NT2/D1 (cell line): ENCODE data around the gene TMEM165.

Source experiments
- DNase-seq: peaks from one replicate; pipeline ENCODE4 v3.0.0-alpha.2; 2011; ENCODE audit warnings: low read depth, low spot score
- H3K27me3 ChIP-seq: 2 replicates; pipeline ENCODE4 v1.6.0; 2011; ENCODE audit warnings: mild to moderate bottlenecking; ENCODE audit not compliant: insufficient read length, insufficient read depth
- H3K36me3 ChIP-seq: 2 replicates; pipeline ENCODE4 v1.6.1; 2011; ENCODE audit warnings: mild to moderate bottlenecking, low read length, mixed read lengths; ENCODE audit not compliant: insufficient read depth, insufficient read length
- H3K4me1 ChIP-seq: 2 replicates; pipeline ENCODE4 v1.5.1; 2011; ENCODE audit not compliant: insufficient read depth, insufficient read length
- H3K4me3 ChIP-seq: 2 replicates; pipeline ENCODE4 v1.5.1; 2011; ENCODE audit warnings: low read depth; ENCODE audit not compliant: insufficient read length
- H3K9ac ChIP-seq: 2 replicates; pipeline ENCODE4 v1.6.0; 2011; ENCODE audit warnings: low read depth; ENCODE audit not compliant: insufficient read length
- H3K9me3 ChIP-seq: 2 replicates; pipeline ENCODE4 v1.5.1; 2011; ENCODE audit warnings: mild to moderate bottlenecking, low read length; ENCODE audit not compliant: insufficient read depth
- SUZ12 ChIP-seq: IDR thresholded peaks from 2 replicates; pipeline ENCODE4 v1.6.1; 2011; ENCODE audit not compliant: insufficient read length, insufficient read depth; ENCODE audit errors: extremely low read depth
- YY1 ChIP-seq: IDR thresholded peaks from 2 replicates; pipeline ENCODE4 v1.6.1; 2011; ENCODE audit not compliant: insufficient read length, insufficient read depth
- ZNF274 ChIP-seq: IDR thresholded peaks from 2 replicates; pipeline ENCODE4 v1.6.1; 2011; ENCODE audit warnings: mild to moderate bottlenecking, low read depth, low read length

The TMEM165 gene

GRCh38 chr4:55437823-55438222, 42.1 kb downstream of the TMEM165 start:
- Histone ChIP-seq H3K4me3 (no peak overlapping the region), H3K9ac (no peak overlapping the region), H3K36me3 (peaks cover 47% of the 10 kb centered on the region), H3K27me3 (no peaks in the 10 kb centered on the region), H3K4me1 (no peaks in the 10 kb centered on the region), H3K9me3 (no peaks in the 10 kb centered on the region)
- no peak for TF ChIP-seq SUZ12
- no peak for TF ChIP-seq YY1
- TF ChIP-seq ZNF274, result no peak
- no peak for DNase-seq

GRCh38 chr4:55438314-55438713, 42.6 kb downstream of the TMEM165 start:
- H3K4me3 ChIP-seq, result no peak overlapping the region
- H3K9ac ChIP-seq, result no peak overlapping the region
- no peak for DNase-seq
- H3K27me3 ChIP-seq, result no peaks in the 10 kb centered on the region
- no peak for TF ChIP-seq YY1
- TF ChIP-seq SUZ12, result no peak
- TF ChIP-seq ZNF274, result no peak
- H3K9me3 ChIP-seq, result no peaks in the 10 kb centered on the region
- peaks cover 45% of the 10 kb centered on the region for H3K36me3 ChIP-seq
- H3K4me1 ChIP-seq, result no peaks in the 10 kb centered on the region

- Histone ChIP-seq H3K4me3 (no peak overlapping the region), H3K36me3 (peaks cover 48% of the 10 kb centered on the region), H3K27me3 (no peaks in the 10 kb centered on the region), H3K9me3 (no peaks in the 10 kb centered on the region), H3K9ac (no peak overlapping the region), H3K4me1 (no peaks in the 10 kb centered on the region)
- TF ChIP-seq ZNF274 (no peak), SUZ12 (no peak), YY1 (no peak)
- DNase-seq, result no peak
Measured at GRCh38 chr4:55439023-55439422, 43.3 kb downstream of the TMEM165 start.

GRCh38 chr4:55440786-55441185, 45.0 kb downstream of the TMEM165 start:
- TF ChIP-seq YY1, result no peak
- no peak for TF ChIP-seq SUZ12
- no peak for TF ChIP-seq ZNF274
- Histone ChIP-seq H3K36me3 (peaks cover 33% of the 10 kb centered on the region), H3K4me3 (no peak overlapping the region), H3K4me1 (no peaks in the 10 kb centered on the region), H3K9me3 (no peaks in the 10 kb centered on the region), H3K27me3 (no peaks in the 10 kb centered on the region), H3K9ac (no peak overlapping the region)
- DNase-seq, result no peak

GRCh38 chr4:55442541-55442940, 46.8 kb downstream of the TMEM165 start:
- H3K9ac ChIP-seq, result no peak overlapping the region
- no peak overlapping the region for H3K4me3 ChIP-seq
- no peak for DNase-seq
- H3K4me1 ChIP-seq, result no peaks in the 10 kb centered on the region
- H3K36me3 ChIP-seq, result peaks cover 25% of the 10 kb centered on the region
- TF ChIP-seq SUZ12, result no peak
- TF ChIP-seq ZNF274, result no peak
- no peak for TF ChIP-seq YY1
- no peaks in the 10 kb centered on the region for H3K9me3 ChIP-seq
- H3K27me3 ChIP-seq, result no peaks in the 10 kb centered on the region

GRCh38 chr4:55444827-55445226, 49.1 kb downstream of the TMEM165 start:
- Histone ChIP-seq H3K36me3 (peaks cover 36% of the 10 kb centered on the region), H3K4me1 (no peaks in the 10 kb centered on the region), H3K27me3 (no peaks in the 10 kb centered on the region), H3K4me3 (no peak overlapping the region), H3K9ac (no peak overlapping the region), H3K9me3 (no peaks in the 10 kb centered on the region)
- no peak for DNase-seq
- TF ChIP-seq SUZ12, result no peak
- TF ChIP-seq YY1, result no peak
- TF ChIP-seq ZNF274, result no peak

GRCh38 chr4:55445921-55446577, 50.3 kb downstream of the TMEM165 start:
- DNase-seq, result no peak
- H3K4me3 ChIP-seq, result no peak overlapping the region
- H3K4me1 ChIP-seq, result no peaks in the 10 kb centered on the region
- no peaks in the 10 kb centered on the region for H3K9me3 ChIP-seq
- no peak overlapping the region for H3K9ac ChIP-seq
- H3K27me3 ChIP-seq, result no peaks in the 10 kb centered on the region
- TF ChIP-seq SUZ12 (no peak), YY1 (no peak), ZNF274 (no peak)
- peaks cover 31% of the 10 kb centered on the region for H3K36me3 ChIP-seq
